Stimulated activated CD4-positive, alpha-beta T cell treated with anti-CD3 and anti-CD28 coated beads, Interleukin-4, amount 100 ng/mL, for 48 hours (primary cell): ENCODE results near the gene DUSP6.

Source experiments
- DNase-seq, 2 donors: peaks; one replicate each; pipeline ENCODE4 v3.0.0-alpha.2; 2020; ENCODE audit warnings: low read depth in 2 of 2

The DUSP6 gene

GRCh38 chr12:89328151-89329030, 23.9 kb downstream of the DUSP6 start:
- no peak for DNase-seq

- no peak for DNase-seq
These were observed 24.7 kb downstream of the DUSP6 start for GRCh38 chr12:89327486-89328094.

- no peak for DNase-seq
These were observed 25.9 kb downstream of the DUSP6 start for GRCh38 chr12:89326239-89327040.

- no peak for DNase-seq
These were observed 26.8 kb downstream of the DUSP6 start for GRCh38 chr12:89325495-89325894.

GRCh38 chr12:89324437-89324836, 27.9 kb downstream of the DUSP6 start:
- DNase-seq = no peak

- DNase-seq = no peak
These were observed 28.6 kb downstream of the DUSP6 start for GRCh38 chr12:89323568-89324218.

- no peak for DNase-seq
These were observed 31.6 kb downstream of the DUSP6 start for GRCh38 chr12:89320735-89321134.

GRCh38 chr12:89319606-89320005, 32.7 kb downstream of the DUSP6 start:
- no peak for DNase-seq

GRCh38 chr12:89319122-89319521, 33.2 kb downstream of the DUSP6 start:
- DNase-seq = no peak

- DNase-seq = no peak
These were observed 35.6 kb downstream of the DUSP6 start for GRCh38 chr12:89316705-89317139.

- no peak for DNase-seq
These were observed 38.1 kb downstream of the DUSP6 start for GRCh38 chr12:89314060-89314761.

- DNase-seq = no peak
These were observed 40.5 kb downstream of the DUSP6 start for GRCh38 chr12:89311703-89312293.

GRCh38 chr12:89309815-89310214, 42.5 kb downstream of the DUSP6 start:
- no peak for DNase-seq

GRCh38 chr12:89309440-89309802, 42.9 kb downstream of the DUSP6 start:
- DNase-seq = no peak

GRCh38 chr12:89307474-89308253, 44.6 kb downstream of the DUSP6 start:
- DNase-seq = no peak

GRCh38 chr12:89306827-89307473, 45.4 kb downstream of the DUSP6 start:
- DNase-seq = no peak

GRCh38 chr12:89305373-89305772, 46.9 kb downstream of the DUSP6 start:
- no peak for DNase-seq

- DNase-seq = no peak
These were observed 52.4 kb downstream of the DUSP6 start for GRCh38 chr12:89299931-89300330.

GRCh38 chr12:89299417-89299816, 52.9 kb downstream of the DUSP6 start:
- no peak for DNase-seq
